Measurements from ENCODE around the gene COL5A1.

GRCh38 chr9:134595014-134595413, 46.6 kb upstream of the COL5A1 start:
- no peak for TF ChIP-seq CTCF (IDR thresholded peaks at IDR 0.05)
- no peak for TF ChIP-seq POLR2A (IDR thresholded peaks at IDR 0.05)

Measured in Peyer's patch (tissue), 4 donors.